A673 (cell line): ENCODE data around the gene GPR84. TPM values are rescaled to one million over a fixed set of nuclear protein-coding genes. Genes with fewer than 3 reads are reported as not detected.
"Not testable (repeated sequence)": the region's sequence is repeated elsewhere in the genome, so short reads cannot be mapped to it uniquely, and the experiment has no call there.

Experiments used
- BruUV-seq: library from RNA; stranded (reverse); fragments of 400-500 nt; replicated peaks from 2 replicates; lab custom pipeline; 2021; lab: Mats Ljungman, UMichigan
- CTCF ChIA-PET: fragments of 300-600 bp; sonication (Branson Sonifier 250); formaldehyde crosslinking; loops from one replicate; lab custom pipeline; 2022; ENCODE audit warnings: antibody characterized with exemption; lab: Charles Lee
- POLR2A ChIA-PET: fragments of 300-600 bp; sonication (Branson Sonifier 250); formaldehyde crosslinking; loops from one replicate; lab custom pipeline; 2022; ENCODE audit warnings: antibody characterized with exemption; ENCODE audit not compliant: low non-redundant PET; lab: Charles Lee
- DNase-seq: peaks from one replicate; pipeline ENCODE4 v3.0.0-alpha.2; 2015; ENCODE audit warnings: low spot score
- H3K27ac ChIP-seq: fragments of 200-600 bp; sonication (generic); 2 replicates; pipeline ENCODE4 v1.5.1; 2016; ENCODE audit warnings: mixed run types, low read depth, mild to moderate bottlenecking, mixed read lengths, antibody characterized with exemption, low read length; ENCODE audit not compliant: poor library complexity, severe bottlenecking
- H3K27me3 ChIP-seq: fragments of 200-600 bp; sonication (generic); replicated peaks from 2 replicates; pipeline ENCODE4 v1.6.1; 2017; ENCODE audit warnings: mixed run types, low read depth, mild to moderate bottlenecking, mixed read lengths, antibody characterized with exemption, low read length; ENCODE audit not compliant: insufficient read depth, poor library complexity
- H3K36me3 ChIP-seq: fragments of 200-600 bp; sonication (generic); 2 replicates; pipeline ENCODE4 v1.6.1; 2016; ENCODE audit warnings: mixed run types, mild to moderate bottlenecking, mixed read lengths, antibody characterized with exemption, low read length; ENCODE audit not compliant: insufficient read depth, poor library complexity, severe bottlenecking
- H3K4me1 ChIP-seq: fragments of 200-600 bp; sonication (generic); 2 replicates; pipeline ENCODE4 v1.6.1; 2017; ENCODE audit warnings: mixed run types, mild to moderate bottlenecking, mixed read lengths, antibody characterized with exemption, low read length; ENCODE audit not compliant: insufficient read depth, poor library complexity, severe bottlenecking
- H3K4me3 ChIP-seq: fragments of 200-600 bp; sonication (generic); 2 replicates; pipeline ENCODE4 v1.5.1; 2016; ENCODE audit warnings: low read depth, mixed run types, mild to moderate bottlenecking, mixed read lengths, low read length; ENCODE audit not compliant: poor library complexity, severe bottlenecking
- H3K9me3 ChIP-seq: fragments of 200-600 bp; sonication (generic); 2 replicates; pipeline ENCODE4 v1.6.1; 2016; ENCODE audit warnings: mixed run types, low read depth, mild to moderate bottlenecking, mixed read lengths, antibody characterized with exemption, low read length; ENCODE audit not compliant: poor library complexity, severe bottlenecking
- EZH2 ChIP-seq: fragments of 200-600 bp; sonication (generic); IDR thresholded peaks from 2 replicates; pipeline ENCODE4 v1.6.1; 2017; ENCODE audit warnings: borderline replicate concordance, low read depth, mild to moderate bottlenecking, mixed read lengths, antibody characterized with exemption, low read length; ENCODE audit not compliant: poor library complexity, severe bottlenecking
- intact Hi-C: fragments of 100-400 bp; cut with micrococcal nuclease; formaldehyde crosslinking; loops from one replicate; pipeline ENCODE4 v1.10.0; 2022; ENCODE audit not compliant: unreplicated experiment
- total RNA-seq: library from RNA; stranded (reverse); gene quantifications from 2 replicates; pipeline ENCODE4 v1.2.3, GENCODE V29; 2021
- TF ChIP-seq, protein P1 (sequence below): fragments of 300-800, 200-600 bp; sonication (generic); conservative IDR thresholded peaks from 2 replicates; pipeline ENCODE4 v1.5.1; 2017; ENCODE audit warnings: low read depth, mild to moderate bottlenecking, antibody characterized with exemption, low read length, moderate library complexity, mixed read lengths

Gene GPR84
- total RNA-seq, 1 experiment from 2014 or later: not detected

DNA sequence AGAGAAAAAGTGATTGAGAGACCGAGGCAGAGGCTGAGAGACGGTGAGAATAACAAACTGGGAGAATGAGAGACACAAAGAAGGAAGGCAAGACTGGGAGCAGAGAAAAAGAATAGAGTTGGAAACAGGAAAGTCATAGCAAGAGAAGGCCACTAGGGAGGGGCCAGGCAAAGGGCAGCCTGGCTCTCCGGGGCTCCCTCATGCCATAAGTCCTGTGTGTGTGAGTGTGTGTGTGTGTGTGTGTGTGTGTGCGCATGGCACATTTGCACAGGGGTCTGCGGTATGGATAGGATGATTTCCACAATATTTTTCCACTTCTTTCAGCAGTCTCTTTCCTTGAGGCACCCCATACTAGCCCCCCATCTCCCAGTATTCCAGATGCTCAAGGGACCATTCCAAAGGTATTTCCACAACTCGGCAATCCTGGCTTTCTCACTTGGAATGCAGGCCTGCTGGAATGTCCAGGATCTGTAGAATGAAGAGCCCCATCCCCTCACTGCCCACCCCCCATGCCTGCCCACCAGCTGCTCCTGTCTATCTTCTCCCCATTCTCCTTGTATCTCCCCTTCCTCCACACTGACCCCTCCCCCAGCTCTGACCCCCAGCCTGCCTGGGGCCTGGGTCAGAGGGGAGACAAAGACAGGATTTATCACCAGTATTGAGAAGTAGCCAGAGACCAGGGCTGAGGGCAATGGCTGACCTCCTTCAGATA is 9.0 kb downstream of the GPR84 start:
- CTCF ChIA-PET: no interaction called here

DNA sequence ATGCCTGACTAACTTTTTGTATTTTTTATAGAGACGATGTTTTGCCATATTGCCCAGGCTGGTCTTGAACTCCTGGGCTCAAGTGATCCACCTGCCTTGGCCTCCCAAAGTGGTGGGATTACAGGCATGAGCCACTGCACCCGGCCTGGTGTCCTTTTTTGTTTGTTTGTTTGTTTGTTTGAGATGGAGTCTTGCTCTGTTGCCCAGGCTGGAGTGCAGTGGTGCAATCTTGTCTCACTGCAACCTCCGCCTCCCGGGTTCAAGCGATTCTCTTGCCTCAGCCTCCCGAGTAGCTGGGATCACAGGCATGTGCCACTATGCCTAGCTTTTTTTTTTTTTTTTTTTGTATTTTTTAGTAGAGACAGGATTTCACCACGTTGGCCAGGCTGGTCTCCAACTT is 10.0 kb downstream of the GPR84 start:
- H3K9me3 ChIP-seq, DNase-seq, BruUV-seq, CTCF ChIA-PET, H3K27me3 ChIP-seq, H3K4me3 ChIP-seq, intact Hi-C loops, H3K36me3 ChIP-seq, H3K27ac ChIP-seq: not testable (repeated sequence)
- POLR2A ChIA-PET: interaction anchor here (0.6 kb wide), 1 partner anchor 63 kb away, joined by 3 read pairs; no protein-coding TSS in a partner anchor
- H3K4me1 ChIP-seq: peaks cover 52% of the 10 kb centered on the region

More for the DNA sequence above, 9.0 kb downstream of the GPR84 start:
- no peak overlapping the region for H3K4me3 ChIP-seq
- TF ChIP-seq, protein P1, sequence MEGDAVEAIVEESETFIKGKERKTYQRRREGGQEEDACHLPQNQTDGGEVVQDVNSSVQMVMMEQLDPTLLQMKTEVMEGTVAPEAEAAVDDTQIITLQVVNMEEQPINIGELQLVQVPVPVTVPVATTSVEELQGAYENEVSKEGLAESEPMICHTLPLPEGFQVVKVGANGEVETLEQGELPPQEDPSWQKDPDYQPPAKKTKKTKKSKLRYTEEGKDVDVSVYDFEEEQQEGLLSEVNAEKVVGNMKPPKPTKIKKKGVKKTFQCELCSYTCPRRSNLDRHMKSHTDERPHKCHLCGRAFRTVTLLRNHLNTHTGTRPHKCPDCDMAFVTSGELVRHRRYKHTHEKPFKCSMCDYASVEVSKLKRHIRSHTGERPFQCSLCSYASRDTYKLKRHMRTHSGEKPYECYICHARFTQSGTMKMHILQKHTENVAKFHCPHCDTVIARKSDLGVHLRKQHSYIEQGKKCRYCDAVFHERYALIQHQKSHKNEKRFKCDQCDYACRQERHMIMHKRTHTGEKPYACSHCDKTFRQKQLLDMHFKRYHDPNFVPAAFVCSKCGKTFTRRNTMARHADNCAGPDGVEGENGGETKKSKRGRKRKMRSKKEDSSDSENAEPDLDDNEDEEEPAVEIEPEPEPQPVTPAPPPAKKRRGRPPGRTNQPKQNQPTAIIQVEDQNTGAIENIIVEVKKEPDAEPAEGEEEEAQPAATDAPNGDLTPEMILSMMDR: no peak
- no peak for TF ChIP-seq EZH2
- intact Hi-C loops: no loop called here
- no TSS peak for BruUV-seq
- H3K27me3 ChIP-seq: no peaks in the 10 kb centered on the region
- DNase-seq: no peak
- peaks cover 4% of the 10 kb centered on the region for H3K36me3 ChIP-seq
- peak overlapping the region; percentile 66 for H3K27ac ChIP-seq
- H3K9me3 ChIP-seq: no peaks in the 10 kb centered on the region
- POLR2A ChIA-PET: interaction anchor here (0.7 kb wide), 1 partner anchor 30 kb away, joined by 5 read pairs; the partner anchor contains the start of gene COPZ1
- H3K4me1 ChIP-seq: peaks cover 60% of the 10 kb centered on the region

DNA sequence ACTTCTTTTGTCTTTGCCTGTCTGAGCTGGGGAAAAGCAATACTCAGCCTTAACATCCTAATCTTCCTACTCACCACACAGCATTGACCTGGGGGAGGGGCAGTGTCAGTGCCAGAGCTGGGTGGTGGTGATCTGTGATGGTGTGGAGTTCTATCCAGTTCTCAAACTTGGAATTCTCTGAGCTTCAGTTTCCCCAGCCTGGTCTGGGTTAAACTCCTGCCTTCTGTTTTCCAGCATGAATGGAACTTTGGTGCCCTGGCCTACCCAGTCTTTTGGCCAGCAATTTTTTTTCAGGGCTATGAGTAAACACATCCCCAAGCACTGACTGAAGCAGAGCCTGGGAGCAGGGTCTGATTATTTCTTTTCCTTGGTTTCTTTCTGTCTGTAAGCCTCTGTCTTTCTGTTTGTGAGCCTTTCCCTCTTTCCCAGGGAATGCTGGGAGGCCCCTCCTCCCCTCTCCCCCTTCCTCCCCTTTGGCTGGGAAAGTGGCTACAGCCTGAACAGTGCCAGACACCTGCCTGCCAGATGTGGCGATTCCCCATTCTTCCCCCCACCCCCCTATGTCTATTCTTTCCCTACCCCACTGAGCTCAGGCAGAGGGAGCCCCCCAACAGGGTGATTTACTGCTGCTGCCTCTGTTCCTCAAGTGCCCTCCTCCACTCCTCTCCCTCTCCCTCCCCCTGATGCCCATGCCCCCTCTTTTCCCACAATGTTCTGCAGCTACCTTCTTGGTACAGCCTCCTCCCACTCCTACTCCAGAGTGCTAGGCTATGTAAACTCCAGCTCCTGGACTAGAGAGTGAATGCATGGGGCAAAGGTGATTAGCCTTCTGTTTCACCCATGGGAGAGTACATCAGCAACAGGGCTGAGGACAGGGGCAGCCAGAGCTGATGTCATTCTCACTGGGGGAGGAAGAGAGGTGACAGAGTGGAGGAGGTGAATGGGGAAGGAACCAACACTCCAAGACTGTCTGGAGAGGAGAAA is 11.1 kb downstream of the GPR84 start:
- no TSS peak for BruUV-seq
- H3K27ac ChIP-seq: peak overlapping the region; percentile 75

More for the DNA sequence above, 11.1 kb downstream of the GPR84 start:
- Histone ChIP-seq H3K27me3 (no peaks in the 10 kb centered on the region), H3K4me3 (no peak overlapping the region), H3K4me1 (peaks cover 45% of the 10 kb centered on the region), H3K36me3 (peaks cover 17% of the 10 kb centered on the region), H3K9me3 (no peaks in the 10 kb centered on the region)
- TF ChIP-seq, protein P1: no peak
- no peak for TF ChIP-seq EZH2
- DNase-seq: no peak
- intact Hi-C loops: no loop called here
- ChIA-PET POLR2A (interaction anchor here (0.7 kb wide), 1 partner anchor 64 kb away, joined by 13 read pairs; no protein-coding TSS in a partner anchor), CTCF (interaction anchor here (0.6 kb wide), 1 partner anchor 35 kb away, joined by 3 read pairs; no protein-coding TSS in a partner anchor)
